ENCODE data around the gene EOMES. TPM values are rescaled to one million over a fixed set of nuclear protein-coding genes. Genes with fewer than 3 reads are reported as not detected.

The EOMES gene
- total and polyA plus RNA-seq, 2 donors (not counting 3 experiments of a cell fraction or from before 2014, with no cell fraction given): not detected

DNA sequence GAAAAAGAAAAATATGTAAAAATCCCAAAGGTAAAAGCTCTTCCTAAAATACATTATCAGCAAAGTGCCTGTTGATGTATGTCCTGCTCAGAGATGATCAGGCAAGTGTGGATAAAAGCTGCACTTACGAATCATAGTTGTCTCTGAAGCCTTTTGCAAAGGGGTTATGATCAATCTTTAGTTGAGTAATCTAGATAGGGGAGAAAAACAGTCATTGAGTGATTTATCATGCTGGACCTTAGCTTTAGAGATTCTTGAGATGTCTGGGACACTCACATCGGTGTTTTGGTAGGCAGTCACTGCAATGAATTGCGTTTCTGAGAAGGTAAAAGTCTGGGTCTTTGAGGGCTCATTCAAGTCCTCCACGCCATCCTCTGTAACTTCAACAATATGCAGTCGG lies 3.7 kb downstream of the EOMES start:
- Histone ChIP-seq H4K20me1 (replicated peaks; ENCODE audit: control insufficient read depth, extremely low read depth, insufficient read depth, low read length) (no peaks in the 10 kb centered on the region), H3K79me2 (ENCODE audit: control insufficient read depth, insufficient read depth, low read length) (no peaks in the 10 kb centered on the region), H3K27me3 (ENCODE audit: control insufficient read depth in 2 of 2, insufficient read depth in 2 of 2, low read length in 2 of 2) (peaks cover 84 to 98% of the 10 kb centered on the region in 2 experiments), H3K4me3 (replicated peaks in 1 of 3; ENCODE audit: insufficient read depth in 1 of 3, low read depth in 1 of 3, low read length in 3 of 3) (no peak overlapping the region), H2AFZ (ENCODE audit: low read depth, low read length) (no peak overlapping the region), H3K36me3 (ENCODE audit: control insufficient read depth in 2 of 2, extremely low read depth in 1 of 2, insufficient read depth in 2 of 2, low read length in 2 of 2) (no peaks in the 10 kb centered on the region), H3K9ac (replicated peaks; ENCODE audit: extremely low read depth, insufficient read depth, low read length) (no peak overlapping the region), H3K4me2 (ENCODE audit: insufficient read depth, low read length) (no peak overlapping the region), H3K9me1 (replicated peaks; ENCODE audit: control insufficient read depth, extremely low read depth, insufficient read depth, low read length) (no peaks in the 10 kb centered on the region), H3K9me3 (replicated peaks; ENCODE audit: control insufficient read depth, insufficient read depth, low read length) (no peaks in the 10 kb centered on the region), H3K27ac (ENCODE audit: insufficient read depth, low read depth, low read length) (no peak overlapping the region), H3K4me1 (ENCODE audit: control insufficient read depth, extremely low read depth, insufficient read depth, low read length) (peaks cover 22% of the 10 kb centered on the region)
- POLR2A ChIA-PET: interaction anchor here (0.7 kb wide), 1 partner anchor 234 kb away, joined by 3 read pairs; the partner anchor contains the start of gene SLC4A7
- FAIRE-seq (no peak), DNase-seq (ENCODE audit: low read depth, low spot score) (no peak)
- dilution Hi-C loops (cut with MboI; ENCODE audit: extremely low pct_ligation_motif_present, low sequenced_read_pairs): no loop called here
- TF ChIP-seq EZH2 (IDR thresholded peaks at IDR 0.05; ENCODE audit: borderline replicate concordance, low read depth, low read length, severe bottlenecking) (no peak), FOS (IDR thresholded peaks at IDR 0.05; ENCODE audit: borderline replicate concordance, insufficient read depth, low read length) (no peak), MYC (IDR thresholded peaks at IDR 0.05; ENCODE audit: low read depth, low read length) (no peak), POLR2A (IDR thresholded peaks at IDR 0.05; ENCODE audit: low read depth, low read length) (no peak), GATA2 (IDR thresholded peaks at IDR 0.05; ENCODE audit: insufficient read depth, insufficient read length, low read depth, low read length) (no peak), MAX (IDR thresholded peaks at IDR 0.05; ENCODE audit: insufficient read depth, insufficient read length) (no peak), JUN (IDR thresholded peaks at IDR 0.05; ENCODE audit: borderline replicate concordance, insufficient read depth, insufficient read length, low read depth) (no peak), CTCF (IDR thresholded peaks at IDR 0.05; ENCODE audit: extremely low read depth in 1 of 2, insufficient read depth in 1 of 2, low read depth in 1 of 2, low read length in 2 of 2) (no peak), POLR2AphosphoS5 (IDR thresholded peaks at IDR 0.05; ENCODE audit: insufficient read depth, low read depth, low read length) (no peak)
- no TSS peak for BruUV-seq (replicated peaks)
- CTCF ChIA-PET: interaction anchor here (1.6 to 2.9 kb wide), 2 partner anchors 10 to 14 kb away, joined by 5 to 14 read pairs; no protein-coding TSS in a partner anchor
- intact Hi-C loops (cut with micrococcal nuclease): no loop called here

Data from endothelial cell of umbilical vein (primary cell).